Osteoblast (primary cell): ENCODE results near the gene COA3. TPM values are rescaled to one million over a fixed set of nuclear protein-coding genes. Genes with fewer than 3 reads are reported as not detected.

Experiments used
- DNase-seq: peaks from one replicate; pipeline ENCODE4 v3.0.0; 2011; ENCODE audit warnings: low spot score, mixed read lengths; ENCODE audit not compliant: insufficient read length; ENCODE audit errors: missing footprints
- H2AFZ ChIP-seq: 2 replicates; pipeline ENCODE4 v1.6.0; 2011; ENCODE audit warnings: mild to moderate bottlenecking, low read length
- H3K27ac ChIP-seq: 2 replicates; pipeline ENCODE4 v1.5.1; 2011; ENCODE audit warnings: mild to moderate bottlenecking, low read depth, low read length, moderate library complexity
- H3K27me3 ChIP-seq: 2 replicates; pipeline ENCODE4 v1.6.0; 2012; ENCODE audit warnings: mild to moderate bottlenecking, control low read depth, inconsistent platforms, low read length, moderate library complexity; ENCODE audit not compliant: insufficient read depth
- H3K36me3 ChIP-seq: 2 replicates; pipeline ENCODE4 v1.5.1; 2011; ENCODE audit warnings: mild to moderate bottlenecking, low read length, control low read depth, moderate library complexity; ENCODE audit not compliant: insufficient read depth
- H3K4me1 ChIP-seq: 2 replicates; pipeline ENCODE4 v1.5.1; 2011; ENCODE audit warnings: mild to moderate bottlenecking, low read length, control low read depth, moderate library complexity; ENCODE audit not compliant: insufficient read depth
- H3K4me2 ChIP-seq: 2 replicates; pipeline ENCODE4 v1.6.0; 2011; ENCODE audit warnings: mild to moderate bottlenecking, low read length; ENCODE audit not compliant: insufficient read depth
- H3K4me3 ChIP-seq: fragments of 200-600 bp; sonication (generic); 3 replicates; pipeline ENCODE4 v1.5.1; 2012; ENCODE audit warnings: mild to moderate bottlenecking, low read length, inconsistent platforms; ENCODE audit not compliant: insufficient read depth
- H3K79me2 ChIP-seq: 2 replicates; pipeline ENCODE4 v1.6.0; 2012; ENCODE audit warnings: mild to moderate bottlenecking, low read length, control low read depth, inconsistent platforms; ENCODE audit not compliant: insufficient read depth
- H3K9me3 ChIP-seq: 2 replicates; pipeline ENCODE4 v1.5.1; 2011; ENCODE audit warnings: low read depth, low read length, control low read depth
- H4K20me1 ChIP-seq: 2 replicates; pipeline ENCODE4 v1.6.0; 2012; ENCODE audit warnings: mild to moderate bottlenecking, low read length, control low read depth; ENCODE audit not compliant: insufficient read depth
- CTCF ChIP-seq: IDR thresholded peaks from 2 replicates; pipeline ENCODE4 v1.5.1; 2011; ENCODE audit warnings: mild to moderate bottlenecking, low read depth, low read length, moderate library complexity; ENCODE audit errors: extremely low read depth
- total RNA-seq: library from RNA; depleted of rRNA; stranded (reverse); fragments of >200 nt; gene quantifications from 2 replicates; pipeline ENCODE4 v1.2.3, GENCODE V29; 2012

Gene COA3
- total RNA-seq, 1 donor: 44.2 TPM

- Histone ChIP-seq H3K9me3 (no peaks in the 10 kb centered on the region), H3K36me3 (peaks cover 34% of the 10 kb centered on the region), H3K4me1 (peaks cover 16% of the 10 kb centered on the region), H3K27me3 (peaks cover 21% of the 10 kb centered on the region), H3K4me2 (peak overlapping the region; percentile 52), H3K79me2 (no peaks in the 10 kb centered on the region), H3K4me3 (no peak overlapping the region), H3K27ac (peak overlapping the region; percentile 25), H2AFZ (no peak overlapping the region), H4K20me1 (peaks cover 29% of the 10 kb centered on the region)
- DNase-seq: peak; percentile 91
- TF ChIP-seq CTCF: no peak
These were observed 47.6 kb upstream of the COA3 start for GRCh38 chr17:42845918-42846593.

DNA sequence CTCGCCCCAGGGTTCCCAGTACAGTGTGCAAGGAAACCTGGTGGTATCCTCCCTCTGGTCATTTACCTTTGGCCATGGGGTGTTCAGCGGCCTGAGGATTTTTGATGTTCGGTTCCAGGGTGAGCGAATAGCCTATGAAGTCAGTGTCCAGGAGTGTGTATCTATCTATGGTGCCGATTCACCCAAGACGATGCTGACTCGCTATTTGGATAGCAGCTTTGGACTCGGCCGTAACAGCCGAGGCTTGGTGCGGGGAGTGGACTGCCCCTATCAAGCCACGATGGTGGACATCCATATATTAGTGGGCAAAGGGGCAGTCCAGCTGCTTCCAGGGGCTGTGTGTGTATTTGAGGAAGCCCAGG is 47.0 kb upstream of the COA3 start:
- Histone ChIP-seq H3K4me3 (no peak overlapping the region), H3K36me3 (peaks cover 38% of the 10 kb centered on the region), H4K20me1 (peaks cover 29% of the 10 kb centered on the region), H3K9me3 (no peaks in the 10 kb centered on the region), H3K4me2 (no peak overlapping the region), H3K27ac (no peak overlapping the region), H3K27me3 (peaks cover 19% of the 10 kb centered on the region), H3K79me2 (no peaks in the 10 kb centered on the region), H2AFZ (no peak overlapping the region), H3K4me1 (peaks cover 16% of the 10 kb centered on the region)
- peak; percentile 87 for DNase-seq
- no peak for TF ChIP-seq CTCF

DNA sequence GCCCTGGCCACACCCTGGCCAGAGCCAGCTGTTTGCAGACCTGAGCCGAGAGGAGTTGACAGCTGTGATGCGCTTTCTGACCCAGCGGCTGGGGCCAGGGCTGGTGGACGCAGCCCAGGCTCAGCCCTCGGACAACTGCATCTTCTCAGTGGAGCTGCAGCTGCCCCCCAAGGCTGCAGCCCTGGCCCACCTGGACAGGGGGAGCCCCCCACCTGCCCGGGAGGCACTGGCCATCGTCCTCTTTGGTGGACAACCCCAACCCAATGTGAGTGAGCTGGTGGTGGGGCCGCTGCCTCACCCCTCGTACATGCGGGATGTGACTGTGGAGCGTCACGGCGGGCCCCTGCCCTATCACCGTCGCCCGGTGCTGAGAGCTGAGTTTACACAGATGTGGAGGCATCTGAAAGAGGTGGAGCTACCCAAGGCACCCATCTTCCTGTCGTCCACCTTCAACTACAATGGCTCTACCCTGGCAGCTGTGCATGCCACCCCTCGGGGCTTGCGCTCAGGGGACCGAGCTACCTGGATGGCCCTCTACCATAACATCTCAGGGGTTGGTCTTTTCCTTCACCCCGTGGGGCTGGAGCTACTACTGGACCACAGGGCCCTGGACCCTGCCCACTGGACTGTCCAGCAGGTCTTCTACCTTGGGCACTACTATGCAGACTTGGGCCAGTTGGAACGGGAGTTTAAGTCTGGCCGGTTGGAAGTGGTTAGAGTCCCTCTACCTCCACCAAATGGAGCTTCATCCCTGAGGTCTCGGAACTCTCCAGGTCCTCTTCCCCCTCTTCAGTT is 46.5 kb upstream of the COA3 start:
- peaks cover 14% of the 10 kb centered on the region for H3K27me3 ChIP-seq
- no peak overlapping the region for H2AFZ ChIP-seq
- no peak overlapping the region for H3K27ac ChIP-seq
- no peak overlapping the region for H3K4me2 ChIP-seq
- DNase-seq: peak; percentile 32
- H3K36me3 ChIP-seq: peaks cover 43% of the 10 kb centered on the region
- peaks cover 16% of the 10 kb centered on the region for H3K4me1 ChIP-seq
- no peaks in the 10 kb centered on the region for H3K79me2 ChIP-seq
- no peaks in the 10 kb centered on the region for H3K9me3 ChIP-seq
- peaks cover 29% of the 10 kb centered on the region for H4K20me1 ChIP-seq
- TF ChIP-seq CTCF: no peak
- H3K4me3 ChIP-seq: no peak overlapping the region

DNA sequence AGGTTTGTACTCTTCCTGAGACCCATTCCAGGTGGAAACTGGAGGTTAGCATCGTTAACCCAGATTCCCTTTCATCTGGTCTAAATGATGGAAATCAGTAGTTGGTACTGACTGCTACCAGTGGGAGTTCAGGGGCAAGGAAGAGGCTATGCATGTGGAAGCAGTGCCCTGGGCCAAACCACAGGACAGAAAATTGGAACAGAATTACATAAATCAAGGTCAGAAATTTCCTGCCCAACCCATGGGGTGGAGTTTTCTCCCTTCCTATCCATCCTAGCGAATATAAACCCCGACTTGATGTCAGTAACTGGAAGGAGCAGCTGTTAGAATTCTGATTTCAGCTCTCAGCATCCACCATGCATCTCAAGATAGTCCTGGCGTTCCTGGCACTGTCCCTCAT is 45.8 kb upstream of the COA3 start, which contains the start of gene AOC2:
AOC2 (plus strand) TSS at position 310 of the 400 bp plus-strand sequence; CDS start at position 357, 47 bp downstream.
- no peak for TF ChIP-seq CTCF
- Histone ChIP-seq H3K27ac (no peak within 1 kb of the TSS), H3K36me3 (peaks cover 47% of the 10 kb centered on the region), H2AFZ (no peak within 1 kb of the TSS), H3K4me2 (no peak within 1 kb of the TSS), H3K79me2 (no peaks in the 10 kb centered on the region), H3K4me1 (peaks cover 16% of the 10 kb centered on the region), H3K9me3 (no peaks in the 10 kb centered on the region), H3K27me3 (peaks cover 7% of the 10 kb centered on the region), H4K20me1 (peaks cover 29% of the 10 kb centered on the region), H3K4me3 (no peak within 1 kb of the TSS)
- DNase-seq: no peak
